Lung (tissue), 12 donors: ENCODE data around the gene PKHD1. TPM values are rescaled to one million over a fixed set of nuclear protein-coding genes. Genes with fewer than 3 reads are reported as not detected.

Experiments
- ATAC-seq: fragments of 200-7000 bp; cut with Tn5 transposase; one replicate; pipeline ENCODE4 v1.9.1; 2020; ENCODE audit warnings: moderate number of reproducible peaks; ENCODE audit not compliant: insufficient read depth, low FRiP score
- DNase-seq, 3 donors: peaks; one replicate each; pipeline ENCODE4 v3.0.0-alpha.2; 2013 to 2017
- H3K27ac ChIP-seq, 2 donors: one replicate each; pipeline ENCODE4 v1.5.1; 2013; ENCODE audit warnings: mild to moderate bottlenecking in 2 of 2, moderate library complexity in 2 of 2, control low read depth in 1 of 2, inconsistent platforms in 1 of 2, low read depth in 1 of 2, low read length in 1 of 2
- H3K27me3 ChIP-seq, 3 donors: one replicate each; pipeline ENCODE4 v1.5.1; 2013; ENCODE audit warnings: low read length in 2 of 3; ENCODE audit not compliant: control insufficient read depth in 3 of 3, insufficient read depth in 3 of 3
- H3K36me3 ChIP-seq, 4 donors: one replicate each; pipeline ENCODE4 v1.5.1; 2013; ENCODE audit warnings: low read length in 4 of 4, mild to moderate bottlenecking in 1 of 4, moderate library complexity in 1 of 4; ENCODE audit not compliant: control insufficient read depth in 4 of 4, insufficient read depth in 4 of 4
- H3K4me1 ChIP-seq, 5 donors: one replicate each; pipeline ENCODE4 v1.5.1; 2013; ENCODE audit warnings: low read length in 5 of 5, mild to moderate bottlenecking in 2 of 5, moderate library complexity in 1 of 5; ENCODE audit not compliant: control insufficient read depth in 5 of 5, insufficient read depth in 5 of 5
- H3K4me3 ChIP-seq: one replicate; pipeline ENCODE4 v1.5.1; 2013; ENCODE audit warnings: mild to moderate bottlenecking, control low read depth, moderate library complexity
- H3K9ac ChIP-seq, 2 donors: one replicate each; pipeline ENCODE4 v1.5.1; 2013; ENCODE audit warnings: low read length in 2 of 2, control low read depth in 1 of 2; ENCODE audit not compliant: insufficient read depth in 1 of 2
- H3K9me3 ChIP-seq, 4 donors: one replicate each; pipeline ENCODE4 v1.5.1; 2013; ENCODE audit warnings: low read length in 3 of 4, mild to moderate bottlenecking in 1 of 4, moderate library complexity in 1 of 4; ENCODE audit not compliant: control insufficient read depth in 4 of 4, insufficient read depth in 3 of 4
- CTCF ChIP-seq: IDR thresholded peaks from 2 replicates; pipeline ENCODE4 v1.5.1; 2012; ENCODE audit warnings: mild to moderate bottlenecking; ENCODE audit errors: control extremely low read depth, extremely low read depth
- WGBS, 2 donors: extraction: QIAGEN DNeasy Blood & Tissue Kit; methylation state at CpG; one replicate each; pipeline ENCODE4 v1.1.7; 2013; 5-methylcytosine and 5-hydroxymethylcytosine counted together
- polyA plus RNA-seq, 2 donors: library from polyadenylated mRNA; stranded (reverse); fragments of 200-250 nt; gene quantifications; one replicate each; pipeline ENCODE4 v1.2.1, GENCODE V29; 2013
- total RNA-seq, 2 donors: library from RNA; depleted of rRNA in 1 of 2; stranded (reverse); fragments of >200 nt in 1 of 2; gene quantifications; one replicate each; pipeline ENCODE4 v1.2.1, GENCODE V29; 2014 to 2021
- donor health status: control.
- donor health status: control.
- donor health status: Bipolar disorder and iron deficiency.
- donor health status: healthy.
- donor health status: DM: yes; HTN: yes; CAD: no.

Gene PKHD1
- total and polyA plus RNA-seq, 4 donors = 0.01 to 6.1 (median 0.09) TPM

- no peak for TF ChIP-seq CTCF
- DNase-seq (no peak), ATAC-seq (no peak)
- Histone ChIP-seq H3K9ac (no peak overlapping the region), H3K4me1 (no peaks in the 10 kb centered on the region), H3K4me3 (no peak overlapping the region), H3K9me3 (peaks cover 0 to 2% (median 0%) of the 10 kb centered on the region in 4 donors), H3K27me3 (no peaks in the 10 kb centered on the region), H3K36me3 (no peaks in the 10 kb centered on the region), H3K27ac (no peak overlapping the region)
- WGBS, 2 donors = 60% methylated on average over 2 of the region's 2 CpGs
These were observed 176.6 kb downstream of the PKHD1 start for GRCh38 chr6:51910851-51911250.

GRCh38 chr6:51908243-51908642, 179.2 kb downstream of the PKHD1 start:
- no peak for DNase-seq
- Histone ChIP-seq H3K27ac (no peak overlapping the region), H3K4me1 (no peaks in the 10 kb centered on the region), H3K36me3 (no peaks in the 10 kb centered on the region), H3K4me3 (no peak overlapping the region), H3K9me3 (peaks cover 0 to 2% (median 0%) of the 10 kb centered on the region in 4 donors), H3K9ac (no peak overlapping the region), H3K27me3 (no peaks in the 10 kb centered on the region)
- no peak for TF ChIP-seq CTCF
- no peak for ATAC-seq

- H3K36me3 ChIP-seq = no peaks in the 10 kb centered on the region
- H3K27ac ChIP-seq = no peak overlapping the region
- no peak overlapping the region for H3K9ac ChIP-seq
- H3K4me1 ChIP-seq = no peaks in the 10 kb centered on the region
- no peak for ATAC-seq
- no peaks in the 10 kb centered on the region for H3K9me3 ChIP-seq
- H3K4me3 ChIP-seq = no peak overlapping the region
- no peak for DNase-seq
- H3K27me3 ChIP-seq = no peaks in the 10 kb centered on the region
- no peak for TF ChIP-seq CTCF
- 80 to 88% methylated on average over 4 of the region's 4 CpGs for WGBS, 2 donors
These were observed 185.3 kb downstream of the PKHD1 start for GRCh38 chr6:51901766-51902764.
